BE2C (cell line): ENCODE results near the gene PPP1R9B.

ENCODE experiments used
- DNase-seq: peaks from one replicate; pipeline ENCODE4 v3.0.0-alpha.2; 2020
- H3K27me3 ChIP-seq: fragments of 250-450 bp; sonication (Bioruptor Pico); 2 replicates; pipeline ENCODE4 v1.5.1; 2020; ENCODE audit warnings: mild to moderate bottlenecking
- H3K36me3 ChIP-seq: fragments of 250-450 bp; sonication (Bioruptor Pico); 2 replicates; pipeline ENCODE4 v1.5.1; 2020; ENCODE audit warnings: mild to moderate bottlenecking
- H3K4me1 ChIP-seq: fragments of 250-450 bp; sonication (Bioruptor Pico); 2 replicates; pipeline ENCODE4 v1.5.1; 2020
- H3K4me3 ChIP-seq: 2 replicates; pipeline ENCODE4 v1.5.1; 2011; ENCODE audit warnings: low read depth, low read length
- H3K9me3 ChIP-seq: fragments of 250-450 bp; sonication (Bioruptor Pico); 2 replicates; pipeline ENCODE4 v1.5.1; 2020
- TF ChIP-seq, protein P1 (sequence below): IDR thresholded peaks from 2 replicates; pipeline ENCODE4 v1.5.1; 2012; ENCODE audit warnings: mild to moderate bottlenecking, low read depth, low read length

Gene PPP1R9B

DNA sequence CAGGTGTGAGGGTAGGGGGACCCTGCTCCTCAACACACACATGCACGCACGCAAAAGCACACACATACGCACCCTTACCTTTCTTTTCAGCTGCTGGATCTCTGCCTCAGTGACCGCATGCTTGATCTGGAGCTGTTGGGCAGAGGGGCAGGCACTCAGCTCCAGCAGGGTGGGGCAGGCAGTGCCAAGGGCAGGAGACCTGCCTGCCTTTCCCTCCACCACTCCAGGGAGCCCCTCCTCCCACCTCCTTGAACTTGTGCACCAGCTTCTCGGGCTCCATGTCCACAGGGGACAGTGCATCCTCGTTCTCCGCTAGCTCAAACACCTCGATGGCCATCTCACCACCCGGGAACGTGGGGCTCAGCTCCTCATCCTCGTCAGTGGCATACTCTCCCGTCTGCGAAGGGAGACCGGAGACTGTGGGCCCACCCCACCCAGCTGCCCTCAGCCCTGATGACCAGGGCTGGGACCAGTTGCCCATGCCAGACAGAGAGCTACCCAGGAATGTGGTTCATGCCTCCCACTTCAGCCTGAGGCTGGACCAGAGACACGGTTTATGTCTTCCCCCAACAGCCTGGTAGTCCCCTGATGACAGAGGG, 11.2 kb downstream of the PPP1R9B start:
- peaks cover 13% of the 10 kb centered on the region for H3K4me1 ChIP-seq
- H3K4me3 ChIP-seq, result no peak overlapping the region
- H3K36me3 ChIP-seq, result peaks cover 95% of the 10 kb centered on the region
- no peak for DNase-seq
- no peaks in the 10 kb centered on the region for H3K9me3 ChIP-seq
- no peaks in the 10 kb centered on the region for H3K27me3 ChIP-seq
- TF ChIP-seq, protein P1, sequence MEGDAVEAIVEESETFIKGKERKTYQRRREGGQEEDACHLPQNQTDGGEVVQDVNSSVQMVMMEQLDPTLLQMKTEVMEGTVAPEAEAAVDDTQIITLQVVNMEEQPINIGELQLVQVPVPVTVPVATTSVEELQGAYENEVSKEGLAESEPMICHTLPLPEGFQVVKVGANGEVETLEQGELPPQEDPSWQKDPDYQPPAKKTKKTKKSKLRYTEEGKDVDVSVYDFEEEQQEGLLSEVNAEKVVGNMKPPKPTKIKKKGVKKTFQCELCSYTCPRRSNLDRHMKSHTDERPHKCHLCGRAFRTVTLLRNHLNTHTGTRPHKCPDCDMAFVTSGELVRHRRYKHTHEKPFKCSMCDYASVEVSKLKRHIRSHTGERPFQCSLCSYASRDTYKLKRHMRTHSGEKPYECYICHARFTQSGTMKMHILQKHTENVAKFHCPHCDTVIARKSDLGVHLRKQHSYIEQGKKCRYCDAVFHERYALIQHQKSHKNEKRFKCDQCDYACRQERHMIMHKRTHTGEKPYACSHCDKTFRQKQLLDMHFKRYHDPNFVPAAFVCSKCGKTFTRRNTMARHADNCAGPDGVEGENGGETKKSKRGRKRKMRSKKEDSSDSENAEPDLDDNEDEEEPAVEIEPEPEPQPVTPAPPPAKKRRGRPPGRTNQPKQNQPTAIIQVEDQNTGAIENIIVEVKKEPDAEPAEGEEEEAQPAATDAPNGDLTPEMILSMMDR, result no peak

DNA sequence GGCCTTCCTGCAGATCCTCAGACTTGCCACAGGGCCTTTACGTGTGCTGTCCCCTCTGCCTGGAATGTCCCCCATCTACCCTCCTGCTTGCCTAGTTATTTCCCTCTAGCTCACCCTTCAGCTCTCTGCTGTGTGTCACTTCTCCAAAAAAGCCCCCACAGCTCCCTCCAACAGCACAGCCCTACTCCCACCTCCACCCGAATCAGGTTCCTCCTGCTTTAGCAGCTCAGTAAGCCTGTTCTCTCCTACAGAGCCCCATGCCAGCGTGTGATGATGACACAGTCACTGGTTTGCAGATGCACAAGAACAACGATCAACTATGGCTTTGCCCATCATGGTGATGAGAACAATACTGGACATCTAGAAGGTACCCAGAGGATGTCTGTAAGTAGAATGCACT, 13.4 kb downstream of the PPP1R9B start:
- Histone ChIP-seq H3K36me3 (peaks cover 77% of the 10 kb centered on the region), H3K9me3 (no peaks in the 10 kb centered on the region), H3K4me3 (no peak overlapping the region), H3K27me3 (no peaks in the 10 kb centered on the region), H3K4me1 (peaks cover 33% of the 10 kb centered on the region)
- TF ChIP-seq, protein P1, result no peak
- DNase-seq, result no peak

DNA sequence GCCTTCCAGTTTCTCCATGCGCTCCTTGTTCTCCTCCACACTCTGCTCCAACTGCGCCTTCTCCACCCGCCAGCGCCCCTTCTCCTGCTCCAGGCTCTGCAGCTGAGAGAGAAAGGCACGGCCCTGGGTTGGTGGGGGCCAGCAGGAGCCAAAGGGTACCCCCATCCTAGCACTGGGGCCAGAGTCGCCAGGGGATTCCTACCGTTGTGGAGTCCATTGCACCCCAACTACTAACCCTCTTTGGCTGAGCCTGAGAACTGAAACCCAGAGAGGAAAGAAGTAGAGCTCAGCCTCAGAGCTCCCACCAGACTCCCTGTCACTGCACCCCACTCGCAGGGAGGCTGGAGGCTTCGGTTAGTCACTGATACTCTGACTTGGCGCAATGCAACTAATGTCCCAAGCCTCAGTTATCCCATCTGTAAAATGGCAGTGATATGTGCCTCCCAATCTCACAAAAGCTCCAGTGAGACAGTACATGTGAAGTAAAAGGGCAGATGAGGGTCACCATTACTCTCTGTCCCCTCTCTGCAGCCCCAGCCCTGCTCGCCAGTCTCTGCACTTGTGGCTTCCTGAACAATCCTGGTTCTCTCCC, 14.3 kb downstream of the PPP1R9B start:
- Histone ChIP-seq H3K9me3 (no peaks in the 10 kb centered on the region), H3K4me1 (peaks cover 33% of the 10 kb centered on the region), H3K36me3 (peaks cover 68% of the 10 kb centered on the region), H3K27me3 (no peaks in the 10 kb centered on the region), H3K4me3 (no peak overlapping the region)
- no peak for DNase-seq
- TF ChIP-seq, protein P1, result no peak

DNA sequence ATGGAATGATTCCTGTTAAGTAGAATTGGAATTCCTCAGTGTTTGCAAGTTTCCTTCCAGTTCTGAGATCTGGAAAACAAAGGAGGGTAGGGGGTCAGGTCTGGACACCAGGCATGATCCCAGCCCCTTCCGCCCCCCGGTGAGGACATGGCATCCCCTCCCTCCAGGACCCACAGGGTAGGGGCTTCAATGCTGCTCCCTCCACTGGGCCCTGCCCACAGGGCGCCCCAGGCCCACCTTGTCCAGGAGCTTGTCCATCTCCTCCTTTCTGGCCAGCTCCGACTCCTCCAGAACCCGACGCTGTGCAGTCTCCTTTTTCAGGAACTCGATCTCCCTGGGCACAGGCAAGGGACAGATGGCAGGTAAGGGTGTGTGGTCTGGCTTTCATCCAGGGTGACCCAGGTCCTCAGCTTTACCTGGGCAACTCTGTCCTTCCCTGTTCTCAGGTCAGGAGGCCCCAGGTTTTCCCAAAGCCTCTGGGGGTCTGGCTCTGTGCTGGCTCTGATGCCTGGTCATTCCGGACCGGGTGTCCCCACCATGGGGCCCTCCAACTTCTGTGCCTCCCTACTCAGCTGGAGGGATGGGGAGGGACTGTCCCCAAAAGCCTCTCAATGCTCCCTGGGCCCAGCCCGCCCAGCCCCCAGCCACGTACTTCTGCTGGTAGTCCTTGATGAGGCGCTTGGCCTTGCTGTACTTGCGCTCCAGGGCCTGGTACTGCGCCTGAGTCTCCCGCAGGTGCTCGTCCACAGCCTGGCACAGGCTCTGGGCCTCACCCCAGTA, 15.0 kb downstream of the PPP1R9B start:
- peaks cover 61% of the 10 kb centered on the region for H3K36me3 ChIP-seq
- peaks cover 27% of the 10 kb centered on the region for H3K4me1 ChIP-seq
- no peak overlapping the region for H3K4me3 ChIP-seq
- no peaks in the 10 kb centered on the region for H3K27me3 ChIP-seq
- DNase-seq, result no peak
- TF ChIP-seq, protein P1, result no peak
- no peaks in the 10 kb centered on the region for H3K9me3 ChIP-seq

DNA sequence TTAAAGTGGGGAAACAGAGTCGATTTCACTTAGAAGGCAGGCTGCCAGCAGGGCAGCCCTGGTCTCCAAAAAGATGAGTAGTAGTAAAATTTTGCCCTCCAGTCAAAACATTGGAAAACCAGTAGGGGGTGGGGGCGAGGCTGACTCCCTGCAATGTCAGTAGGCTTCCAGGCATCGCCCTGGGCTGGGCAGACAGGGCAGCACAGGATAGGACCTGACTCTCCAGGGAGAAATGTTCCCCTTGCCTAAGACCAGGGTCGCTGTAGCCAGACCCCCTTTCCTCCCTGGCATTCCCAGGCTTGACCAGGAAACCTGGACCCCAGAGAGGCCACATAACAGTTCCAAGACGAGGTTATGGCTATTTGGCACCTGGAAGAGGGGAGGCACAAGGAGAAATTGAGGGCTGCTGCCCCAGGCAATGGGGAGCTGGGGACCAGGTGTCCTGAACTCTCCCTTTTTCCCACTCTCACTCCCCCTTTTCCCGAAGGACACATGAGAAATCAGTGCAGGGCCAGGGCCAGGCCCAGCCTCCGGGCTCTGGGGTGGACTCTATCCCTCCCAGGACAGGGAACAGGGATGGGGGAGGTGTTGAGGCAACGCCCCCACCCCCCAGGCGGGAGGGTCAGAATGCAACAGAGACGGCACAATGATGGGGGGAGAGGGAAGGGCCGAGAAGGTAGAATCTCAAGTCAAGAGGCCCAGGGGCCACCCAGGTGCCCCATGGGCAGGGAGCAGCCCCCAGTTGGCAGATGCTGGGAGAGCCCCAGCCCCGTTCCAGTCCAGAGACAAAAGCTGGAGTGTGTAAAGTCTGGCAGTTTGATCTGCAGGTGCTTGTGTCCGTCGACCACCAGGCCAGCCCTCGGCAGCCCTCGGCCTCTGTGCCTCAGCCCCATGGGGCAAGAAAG, 16.0 kb downstream of the PPP1R9B start:
- Histone ChIP-seq H3K4me3 (no peak overlapping the region), H3K9me3 (no peaks in the 10 kb centered on the region), H3K4me1 (peaks cover 22% of the 10 kb centered on the region), H3K27me3 (peaks cover 3% of the 10 kb centered on the region; the same call in 1 of the 2 replicates), H3K36me3 (peaks cover 51% of the 10 kb centered on the region)
- peak; percentile 61 for DNase-seq
- TF ChIP-seq, protein P1, result peak; percentile 17; the same call in 1 of the 2 replicates
